Panc1 (cell line): ENCODE measurements around the gene TAF5L. TPM values are rescaled to one million over a fixed set of nuclear protein-coding genes. Genes with fewer than 3 reads are reported as not detected.

Experiments used
- ATAC-seq: fragments of 200-7000 bp; cut with Tn5 transposase; 2 replicates; pipeline ENCODE4 v1.9.1; 2020; ENCODE audit warnings: mild to moderate bottlenecking, moderate library complexity
- BruUV-seq: library from RNA; stranded (reverse); fragments of 400-500 nt; replicated peaks from 2 replicates; lab custom pipeline; 2021; lab: Mats Ljungman, UMichigan
- CTCF ChIA-PET: fragments of 300-600 bp; sonication (Branson Sonifier 250); formaldehyde crosslinking; loops from one replicate; lab custom pipeline; 2022; ENCODE audit warnings: antibody characterized with exemption; lab: Charles Lee
- POLR2A ChIA-PET: fragments of 300-600 bp; sonication (Branson Sonifier 250); formaldehyde crosslinking; loops from one replicate; lab custom pipeline; 2022; ENCODE audit warnings: antibody characterized with exemption; lab: Charles Lee
- DNase-seq: peaks from one replicate; pipeline ENCODE4 v3.0.0-alpha.2; 2010; ENCODE audit warnings: low read depth, low spot score
- H3K27ac ChIP-seq: 2 replicates; pipeline ENCODE4 v1.5.1; 2011; ENCODE audit warnings: mild to moderate bottlenecking, low read length, inconsistent platforms
- H3K27me3 ChIP-seq: fragments of 200-500 bp; sonication (Bioruptor generic); 2 replicates; pipeline ENCODE4 v1.6.0; 2014; ENCODE audit warnings: low read length, inconsistent platforms; ENCODE audit not compliant: control insufficient read depth, insufficient read depth
- H3K36me3 ChIP-seq: fragments of 200-500 bp; sonication (Bioruptor generic); 2 replicates; pipeline ENCODE4 v1.5.1; 2014; ENCODE audit warnings: inconsistent platforms, mild to moderate bottlenecking, low read length, moderate library complexity; ENCODE audit not compliant: control insufficient read depth, insufficient read depth
- H3K4me1 ChIP-seq: 2 replicates; pipeline ENCODE4 v1.5.1; 2011; ENCODE audit warnings: inconsistent platforms, mild to moderate bottlenecking, low read length, moderate library complexity; ENCODE audit not compliant: control insufficient read depth, insufficient read depth
- H3K4me3 ChIP-seq, 2 experiments: 2 replicates each; pipeline ENCODE4 v1.5.1; 2011 to 2012; ENCODE audit warnings: low read depth in 2 of 2, low read length in 2 of 2, mild to moderate bottlenecking in 2 of 2, inconsistent platforms in 1 of 2, moderate library complexity in 1 of 2
- H3K9me3 ChIP-seq: fragments of 200-500 bp; sonication (Bioruptor generic); 2 replicates; pipeline ENCODE4 v1.5.1; 2014; ENCODE audit warnings: low read depth, mild to moderate bottlenecking, inconsistent platforms, low read length, moderate library complexity; ENCODE audit not compliant: control insufficient read depth, insufficient read depth
- POLR2AphosphoS5 ChIP-seq: IDR thresholded peaks from 2 replicates; pipeline ENCODE4 v1.6.1; 2012; ENCODE audit warnings: mild to moderate bottlenecking, low read depth, low read length, moderate library complexity
- SIN3A ChIP-seq: IDR thresholded peaks from 2 replicates; pipeline ENCODE4 v1.6.1; 2012; ENCODE audit warnings: low read depth, mild to moderate bottlenecking, low read length, moderate library complexity, borderline replicate concordance; ENCODE audit not compliant: insufficient read depth
- TCF7L2 ChIP-seq: IDR thresholded peaks from 2 replicates; pipeline ENCODE4 v1.6.1; 2011; ENCODE audit warnings: mild to moderate bottlenecking, low read depth, low read length, inconsistent platforms
- in situ Hi-C: cut with HindIII; loops from 2 replicates; pipeline ENCODE4 v1.10.0; 2016; ENCODE audit warnings: low sequenced_read_pairs, low pct_unique_long_range_greater_than_20kb
- intact Hi-C: fragments of 100-400 bp; cut with micrococcal nuclease; formaldehyde crosslinking; loops from one replicate; pipeline ENCODE4 v1.10.0; 2022; ENCODE audit not compliant: unreplicated experiment
- total RNA-seq: library from RNA; stranded (reverse); gene quantifications from one replicate; pipeline ENCODE4 v1.2.1, GENCODE V29; 2021; ENCODE audit not compliant: unreplicated experiment
- TF ChIP-seq, protein P1 (sequence below), 2 experiments: IDR thresholded peaks; 2 replicates each; pipeline ENCODE4 v1.6.1; 2011 to 2012; ENCODE audit warnings: low read depth in 2 of 2, control low read depth in 1 of 2, low read length in 1 of 2, mild to moderate bottlenecking in 1 of 2, moderate library complexity in 1 of 2; ENCODE audit not compliant: insufficient read depth in 1 of 2
- TF ChIP-seq, protein P2 (sequence below): fragments of 450-650 bp; IDR thresholded peaks from 2 replicates; pipeline ENCODE4 v1.5.1; 2017; ENCODE audit warnings: mild to moderate bottlenecking

Gene TAF5L
- total RNA-seq, 1 experiment from 2014 or later = 23.8 TPM

DNA sequence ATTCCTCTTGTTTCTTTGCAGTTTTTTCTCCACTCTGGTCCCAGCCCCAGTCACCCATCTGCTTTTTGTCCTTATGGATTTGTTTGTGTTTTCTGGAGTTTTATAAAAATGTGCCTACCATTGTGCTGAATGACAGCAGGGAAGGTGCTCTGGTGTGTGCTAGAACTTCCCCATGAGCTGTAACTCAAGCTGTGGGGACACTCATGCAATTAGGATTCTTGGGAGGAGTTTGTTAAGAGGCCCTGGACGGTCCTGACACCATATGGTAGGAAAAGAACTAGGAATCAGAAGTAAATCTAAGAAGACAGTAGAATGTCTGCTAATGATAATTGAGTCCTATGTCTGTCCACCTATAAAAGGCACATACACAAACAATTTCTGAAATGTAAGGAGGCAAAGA, 27.5 kb upstream of the TAF5L start:
- in situ Hi-C loops = no loop called here

DNA sequence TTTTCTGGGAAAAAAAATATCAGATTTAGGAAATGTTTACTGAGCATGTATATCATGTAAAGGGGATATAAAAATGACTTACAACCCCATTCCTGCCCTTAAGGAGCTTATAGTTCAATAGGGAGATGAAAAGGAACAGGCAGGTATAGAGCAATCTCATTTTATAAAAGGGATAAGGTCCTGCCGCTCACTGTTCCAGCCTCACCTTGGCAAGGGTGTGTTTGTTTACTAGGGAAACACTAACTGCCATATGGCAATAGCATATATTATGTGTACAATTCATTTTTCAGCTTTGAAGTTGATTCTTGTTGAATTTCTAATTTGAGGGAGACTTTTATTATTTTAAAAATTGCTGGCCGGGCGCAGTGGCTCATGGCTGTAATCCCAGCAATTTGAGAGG, 25.6 kb upstream of the TAF5L start:
- Histone ChIP-seq H3K4me3 (no peak overlapping the region), H3K27ac (no peak overlapping the region), H3K36me3 (peaks cover 39% of the 10 kb centered on the region), H3K9me3 (no peaks in the 10 kb centered on the region), H3K27me3 (no peaks in the 10 kb centered on the region), H3K4me1 (no peaks in the 10 kb centered on the region)
- no TSS peak for BruUV-seq
- no peak for ATAC-seq
- no peak for TF ChIP-seq POLR2AphosphoS5
- TF ChIP-seq TCF7L2 = no peak
- TF ChIP-seq, protein P1, sequence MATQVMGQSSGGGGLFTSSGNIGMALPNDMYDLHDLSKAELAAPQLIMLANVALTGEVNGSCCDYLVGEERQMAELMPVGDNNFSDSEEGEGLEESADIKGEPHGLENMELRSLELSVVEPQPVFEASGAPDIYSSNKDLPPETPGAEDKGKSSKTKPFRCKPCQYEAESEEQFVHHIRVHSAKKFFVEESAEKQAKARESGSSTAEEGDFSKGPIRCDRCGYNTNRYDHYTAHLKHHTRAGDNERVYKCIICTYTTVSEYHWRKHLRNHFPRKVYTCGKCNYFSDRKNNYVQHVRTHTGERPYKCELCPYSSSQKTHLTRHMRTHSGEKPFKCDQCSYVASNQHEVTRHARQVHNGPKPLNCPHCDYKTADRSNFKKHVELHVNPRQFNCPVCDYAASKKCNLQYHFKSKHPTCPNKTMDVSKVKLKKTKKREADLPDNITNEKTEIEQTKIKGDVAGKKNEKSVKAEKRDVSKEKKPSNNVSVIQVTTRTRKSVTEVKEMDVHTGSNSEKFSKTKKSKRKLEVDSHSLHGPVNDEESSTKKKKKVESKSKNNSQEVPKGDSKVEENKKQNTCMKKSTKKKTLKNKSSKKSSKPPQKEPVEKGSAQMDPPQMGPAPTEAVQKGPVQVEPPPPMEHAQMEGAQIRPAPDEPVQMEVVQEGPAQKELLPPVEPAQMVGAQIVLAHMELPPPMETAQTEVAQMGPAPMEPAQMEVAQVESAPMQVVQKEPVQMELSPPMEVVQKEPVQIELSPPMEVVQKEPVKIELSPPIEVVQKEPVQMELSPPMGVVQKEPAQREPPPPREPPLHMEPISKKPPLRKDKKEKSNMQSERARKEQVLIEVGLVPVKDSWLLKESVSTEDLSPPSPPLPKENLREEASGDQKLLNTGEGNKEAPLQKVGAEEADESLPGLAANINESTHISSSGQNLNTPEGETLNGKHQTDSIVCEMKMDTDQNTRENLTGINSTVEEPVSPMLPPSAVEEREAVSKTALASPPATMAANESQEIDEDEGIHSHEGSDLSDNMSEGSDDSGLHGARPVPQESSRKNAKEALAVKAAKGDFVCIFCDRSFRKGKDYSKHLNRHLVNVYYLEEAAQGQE (IDR thresholded peaks at IDR 0.05; ENCODE audit: insufficient read depth in 1 of 2, low read depth in 2 of 2, low read length in 1 of 2) = no peak
- TF ChIP-seq, protein P2, sequence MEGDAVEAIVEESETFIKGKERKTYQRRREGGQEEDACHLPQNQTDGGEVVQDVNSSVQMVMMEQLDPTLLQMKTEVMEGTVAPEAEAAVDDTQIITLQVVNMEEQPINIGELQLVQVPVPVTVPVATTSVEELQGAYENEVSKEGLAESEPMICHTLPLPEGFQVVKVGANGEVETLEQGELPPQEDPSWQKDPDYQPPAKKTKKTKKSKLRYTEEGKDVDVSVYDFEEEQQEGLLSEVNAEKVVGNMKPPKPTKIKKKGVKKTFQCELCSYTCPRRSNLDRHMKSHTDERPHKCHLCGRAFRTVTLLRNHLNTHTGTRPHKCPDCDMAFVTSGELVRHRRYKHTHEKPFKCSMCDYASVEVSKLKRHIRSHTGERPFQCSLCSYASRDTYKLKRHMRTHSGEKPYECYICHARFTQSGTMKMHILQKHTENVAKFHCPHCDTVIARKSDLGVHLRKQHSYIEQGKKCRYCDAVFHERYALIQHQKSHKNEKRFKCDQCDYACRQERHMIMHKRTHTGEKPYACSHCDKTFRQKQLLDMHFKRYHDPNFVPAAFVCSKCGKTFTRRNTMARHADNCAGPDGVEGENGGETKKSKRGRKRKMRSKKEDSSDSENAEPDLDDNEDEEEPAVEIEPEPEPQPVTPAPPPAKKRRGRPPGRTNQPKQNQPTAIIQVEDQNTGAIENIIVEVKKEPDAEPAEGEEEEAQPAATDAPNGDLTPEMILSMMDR = no peak
- TF ChIP-seq SIN3A = no peak
- CTCF ChIA-PET = no interaction called here
- in situ Hi-C loops (no loop called here), intact Hi-C loops (no loop called here)
- POLR2A ChIA-PET = no interaction called here
- no peak for DNase-seq

More for the DNA sequence above, 27.5 kb upstream of the TAF5L start:
- BruUV-seq = no TSS peak
- intact Hi-C loops = no loop called here
- H3K36me3 ChIP-seq = peaks cover 29% of the 10 kb centered on the region
- no peaks in the 10 kb centered on the region for H3K9me3 ChIP-seq
- CTCF ChIA-PET = no interaction called here
- POLR2A ChIA-PET = no interaction called here
- no peak overlapping the region for H3K4me3 ChIP-seq
- H3K27me3 ChIP-seq = no peaks in the 10 kb centered on the region
- TF ChIP-seq, protein P2 = no peak
- TF ChIP-seq POLR2AphosphoS5 (no peak), SIN3A (no peak), TCF7L2 (no peak)
- TF ChIP-seq, protein P1 (IDR thresholded peaks at IDR 0.05; ENCODE audit: insufficient read depth in 1 of 2, low read depth in 2 of 2, low read length in 1 of 2) = no peak
- no peaks in the 10 kb centered on the region for H3K4me1 ChIP-seq
- ATAC-seq (no peak), DNase-seq (no peak)
- no peak overlapping the region for H3K27ac ChIP-seq
